BLaER1 (cell line): Measurements from ENCODE around the gene TBX18.

Source experiments
- H3K27ac ChIP-seq: shearing (Covaris generic); formaldehyde crosslinking; 2 replicates; pipeline ENCODE4 v1.8.1; 2022
- H3K27me3 ChIP-seq: shearing (Covaris generic); formaldehyde crosslinking; 2 replicates; pipeline ENCODE4 v1.8.1; 2022
- H3K36me3 ChIP-seq: shearing (Covaris generic); formaldehyde crosslinking; 2 replicates; pipeline ENCODE4 v1.8.1; 2022
- H3K4me1 ChIP-seq: shearing (Covaris generic); formaldehyde crosslinking; 2 replicates; pipeline ENCODE4 v1.8.1; 2022
- H3K4me2 ChIP-seq: shearing (Covaris generic); formaldehyde crosslinking; 2 replicates; pipeline ENCODE4 v1.8.1; 2022
- H3K4me3 ChIP-seq: shearing (Covaris generic); formaldehyde crosslinking; 2 replicates; pipeline ENCODE4 v1.8.1; 2022
- H3K9ac ChIP-seq: shearing (Covaris generic); formaldehyde crosslinking; 2 replicates; pipeline ENCODE4 v1.8.1; 2022
- H3K9me3 ChIP-seq: shearing (Covaris generic); formaldehyde crosslinking; 2 replicates; pipeline ENCODE4 v1.8.1; 2022
- H4K20me1 ChIP-seq: shearing (Covaris generic); formaldehyde crosslinking; 2 replicates; pipeline ENCODE4 v1.8.1; 2022
- Cebpa-rat ChIP-seq: shearing (Covaris generic); IDR thresholded peaks from 2 replicates; pipeline ENCODE4 v1.8.1; 2022

The TBX18 gene

GRCh38 chr6:84789170-84789569, 24.8 kb upstream of the TBX18 start:
- Histone ChIP-seq H3K4me1 (no peaks in the 10 kb centered on the region), H3K27ac (no peak overlapping the region), H3K4me2 (no peak overlapping the region), H3K27me3 (no peaks in the 10 kb centered on the region), H3K9ac (no peak overlapping the region), H3K36me3 (no peaks in the 10 kb centered on the region), H4K20me1 (no peaks in the 10 kb centered on the region), H3K9me3 (no peaks in the 10 kb centered on the region), H3K4me3 (no peak overlapping the region)
- no peak for TF ChIP-seq Cebpa-rat

DNA sequence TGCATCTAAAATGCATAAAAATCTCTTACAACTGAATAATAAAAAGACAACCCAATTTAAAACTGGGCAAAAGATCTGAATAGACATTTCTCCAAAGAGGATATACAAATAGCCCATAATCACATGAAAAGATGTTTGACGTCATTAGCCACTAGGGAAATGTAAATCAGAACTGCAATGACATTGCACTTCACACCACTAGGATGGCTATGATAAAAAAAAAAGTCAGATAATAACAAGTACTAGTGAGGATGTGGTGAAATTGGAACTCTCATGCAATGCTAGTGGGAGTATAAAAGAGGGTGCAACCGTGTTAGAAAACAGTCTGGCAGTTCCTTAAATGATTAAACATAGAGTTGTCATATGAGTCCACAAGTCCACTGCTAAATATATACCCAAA, 24.3 kb upstream of the TBX18 start:
- Histone ChIP-seq H4K20me1 (no peaks in the 10 kb centered on the region), H3K4me3 (no peak overlapping the region)

GRCh38 chr6:84785671-84786070, 21.3 kb upstream of the TBX18 start:
- no peaks in the 10 kb centered on the region for H3K9me3 ChIP-seq
- H3K4me1 ChIP-seq = no peaks in the 10 kb centered on the region
- H3K4me2 ChIP-seq = no peak overlapping the region
- H4K20me1 ChIP-seq = no peaks in the 10 kb centered on the region
- H3K4me3 ChIP-seq = no peak overlapping the region
- no peak for TF ChIP-seq Cebpa-rat
- H3K36me3 ChIP-seq = no peaks in the 10 kb centered on the region
- H3K27ac ChIP-seq = no peak overlapping the region
- H3K27me3 ChIP-seq = no peaks in the 10 kb centered on the region
- H3K9ac ChIP-seq = no peak overlapping the region

More for the DNA sequence above, 24.3 kb upstream of the TBX18 start:
- no peaks in the 10 kb centered on the region for H3K27me3 ChIP-seq
- no peaks in the 10 kb centered on the region for H3K36me3 ChIP-seq
- H3K4me1 ChIP-seq = no peaks in the 10 kb centered on the region
- H3K9ac ChIP-seq = no peak overlapping the region
- no peaks in the 10 kb centered on the region for H3K9me3 ChIP-seq
- no peak overlapping the region for H3K4me2 ChIP-seq
- TF ChIP-seq Cebpa-rat = no peak
- H3K27ac ChIP-seq = no peak overlapping the region

GRCh38 chr6:84779917-84780316, 15.5 kb upstream of the TBX18 start:
- no peak overlapping the region for H3K27ac ChIP-seq
- no peak overlapping the region for H3K9ac ChIP-seq
- H3K36me3 ChIP-seq = no peaks in the 10 kb centered on the region
- H3K9me3 ChIP-seq = peaks cover under 1% of the 10 kb centered on the region
- no peak overlapping the region for H3K4me2 ChIP-seq
- no peak overlapping the region for H3K4me3 ChIP-seq
- no peaks in the 10 kb centered on the region for H4K20me1 ChIP-seq
- H3K4me1 ChIP-seq = no peaks in the 10 kb centered on the region
- H3K27me3 ChIP-seq = peaks cover 11% of the 10 kb centered on the region
- TF ChIP-seq Cebpa-rat = no peak

- peaks cover 17% of the 10 kb centered on the region for H3K27me3 ChIP-seq
- no peaks in the 10 kb centered on the region for H3K4me1 ChIP-seq
- H3K36me3 ChIP-seq = no peaks in the 10 kb centered on the region
- no peak overlapping the region for H3K4me2 ChIP-seq
- no peaks in the 10 kb centered on the region for H4K20me1 ChIP-seq
- H3K4me3 ChIP-seq = no peak overlapping the region
- peaks cover 6% of the 10 kb centered on the region for H3K9me3 ChIP-seq
- H3K9ac ChIP-seq = no peak overlapping the region
- no peak for TF ChIP-seq Cebpa-rat
- H3K27ac ChIP-seq = no peak overlapping the region
Observed at GRCh38 chr6:84779380-84779779, 15.0 kb upstream of the TBX18 start.

DNA sequence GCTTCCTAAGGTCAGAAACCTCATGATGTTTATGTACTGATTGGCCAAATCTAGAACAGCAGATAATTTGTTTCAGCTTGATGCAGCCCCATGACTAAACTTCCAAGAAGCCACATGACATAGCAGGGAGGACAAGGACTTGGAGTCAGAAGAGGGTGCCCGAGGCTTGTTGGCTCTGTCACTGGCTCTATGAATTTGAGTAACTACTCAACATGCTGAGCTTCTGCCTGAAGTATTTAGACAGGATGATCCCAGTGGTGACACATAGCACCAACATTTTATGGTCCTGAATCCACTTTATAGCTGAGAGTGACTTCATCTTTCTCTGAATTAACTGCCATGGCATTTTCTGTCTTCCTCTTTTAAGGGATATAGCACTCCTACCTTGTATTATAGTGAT, 13.5 kb upstream of the TBX18 start:
- Histone ChIP-seq H3K4me1 (no peaks in the 10 kb centered on the region), H3K4me3 (no peak overlapping the region), H3K9me3 (peaks cover 21% of the 10 kb centered on the region), H3K27me3 (peaks cover 32% of the 10 kb centered on the region), H3K9ac (no peak overlapping the region), H4K20me1 (no peaks in the 10 kb centered on the region), H3K4me2 (no peak overlapping the region), H3K27ac (no peak overlapping the region), H3K36me3 (no peaks in the 10 kb centered on the region)
- TF ChIP-seq Cebpa-rat = no peak

DNA sequence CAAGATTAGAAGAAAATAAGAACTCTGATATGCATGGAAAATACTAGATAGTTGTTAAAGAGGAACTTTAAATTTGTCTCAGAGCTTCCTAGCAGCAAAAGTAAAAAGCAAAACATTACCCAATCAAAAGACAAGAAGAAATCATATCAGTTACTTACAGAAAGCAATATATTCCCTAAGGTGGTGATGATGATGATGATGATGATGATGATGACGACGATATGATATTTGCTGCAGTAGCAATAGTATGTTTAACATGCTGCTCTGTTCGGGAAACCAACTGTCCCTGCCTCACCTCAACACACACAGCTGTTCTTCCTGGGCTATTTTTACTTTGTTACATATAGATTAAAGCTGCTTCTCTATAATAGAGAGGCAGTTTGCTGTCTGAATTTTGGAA, 12.0 kb upstream of the TBX18 start:
- H3K4me2 ChIP-seq = no peak overlapping the region
- no peaks in the 10 kb centered on the region for H3K4me1 ChIP-seq
- peaks cover 47% of the 10 kb centered on the region for H3K27me3 ChIP-seq

DNA sequence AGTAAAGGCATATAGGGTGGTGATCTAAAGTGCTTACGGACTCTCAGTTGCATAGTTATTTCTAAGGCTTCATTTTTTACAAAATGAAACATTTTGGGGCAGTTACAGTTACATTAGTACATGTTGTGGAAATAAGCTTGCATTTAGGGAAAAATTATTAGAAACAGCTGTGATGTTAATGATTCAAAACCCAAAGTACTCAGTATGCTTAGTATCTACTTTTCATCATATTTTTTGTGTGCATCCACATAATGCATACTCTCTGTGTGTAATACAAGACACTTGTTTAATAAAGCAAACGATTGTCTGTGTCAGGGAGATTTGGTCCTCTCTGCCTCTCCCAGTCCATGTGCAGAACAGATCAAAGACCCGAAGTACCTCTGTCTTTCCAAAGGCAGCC, 11.4 kb upstream of the TBX18 start:
- Histone ChIP-seq H3K4me3 (no peak overlapping the region), H3K36me3 (no peaks in the 10 kb centered on the region), H3K9me3 (peaks cover 34% of the 10 kb centered on the region), H3K27ac (no peak overlapping the region), H3K4me2 (no peak overlapping the region), H3K27me3 (peaks cover 53% of the 10 kb centered on the region), H3K9ac (no peak overlapping the region), H4K20me1 (no peaks in the 10 kb centered on the region), H3K4me1 (no peaks in the 10 kb centered on the region)
- TF ChIP-seq Cebpa-rat = no peak

More for the DNA sequence above, 12.0 kb upstream of the TBX18 start:
- Histone ChIP-seq H4K20me1 (no peaks in the 10 kb centered on the region), H3K9me3 (peaks cover 34% of the 10 kb centered on the region), H3K4me3 (no peak overlapping the region), H3K27ac (no peak overlapping the region), H3K9ac (no peak overlapping the region), H3K36me3 (no peaks in the 10 kb centered on the region)
- TF ChIP-seq Cebpa-rat = no peak

- Histone ChIP-seq H3K9ac (no peak overlapping the region), H3K9me3 (peaks cover 34% of the 10 kb centered on the region), H3K36me3 (no peaks in the 10 kb centered on the region), H3K4me3 (no peak overlapping the region), H3K27me3 (peaks cover 61% of the 10 kb centered on the region), H3K27ac (no peak overlapping the region), H3K4me1 (no peaks in the 10 kb centered on the region), H3K4me2 (no peak overlapping the region), H4K20me1 (no peaks in the 10 kb centered on the region)
- no peak for TF ChIP-seq Cebpa-rat
Observed at GRCh38 chr6:84774985-84775284, 10.5 kb upstream of the TBX18 start.

GRCh38 chr6:84774157-84774984, 10.0 kb upstream of the TBX18 start:
- peaks cover 67% of the 10 kb centered on the region for H3K27me3 ChIP-seq
- no peak overlapping the region for H3K4me2 ChIP-seq
- no peak overlapping the region for H3K9ac ChIP-seq
- H4K20me1 ChIP-seq = no peaks in the 10 kb centered on the region
- H3K27ac ChIP-seq = no peak overlapping the region
- H3K4me3 ChIP-seq = no peak overlapping the region
- peaks cover 34% of the 10 kb centered on the region for H3K9me3 ChIP-seq
- no peaks in the 10 kb centered on the region for H3K36me3 ChIP-seq
- TF ChIP-seq Cebpa-rat = no peak
- no peaks in the 10 kb centered on the region for H3K4me1 ChIP-seq
